ENCODE measurements around the gene LRRN2. TPM values are rescaled to one million over a fixed set of nuclear protein-coding genes. Genes with fewer than 3 reads are reported as not detected.

Gene LRRN2
- total and polyA plus RNA-seq, 9 of the 15 experiments (the other 6 are each of a cell fraction or from before 2014, with no cell fraction given), result 0.05 TPM; not detected in 8

DNA sequence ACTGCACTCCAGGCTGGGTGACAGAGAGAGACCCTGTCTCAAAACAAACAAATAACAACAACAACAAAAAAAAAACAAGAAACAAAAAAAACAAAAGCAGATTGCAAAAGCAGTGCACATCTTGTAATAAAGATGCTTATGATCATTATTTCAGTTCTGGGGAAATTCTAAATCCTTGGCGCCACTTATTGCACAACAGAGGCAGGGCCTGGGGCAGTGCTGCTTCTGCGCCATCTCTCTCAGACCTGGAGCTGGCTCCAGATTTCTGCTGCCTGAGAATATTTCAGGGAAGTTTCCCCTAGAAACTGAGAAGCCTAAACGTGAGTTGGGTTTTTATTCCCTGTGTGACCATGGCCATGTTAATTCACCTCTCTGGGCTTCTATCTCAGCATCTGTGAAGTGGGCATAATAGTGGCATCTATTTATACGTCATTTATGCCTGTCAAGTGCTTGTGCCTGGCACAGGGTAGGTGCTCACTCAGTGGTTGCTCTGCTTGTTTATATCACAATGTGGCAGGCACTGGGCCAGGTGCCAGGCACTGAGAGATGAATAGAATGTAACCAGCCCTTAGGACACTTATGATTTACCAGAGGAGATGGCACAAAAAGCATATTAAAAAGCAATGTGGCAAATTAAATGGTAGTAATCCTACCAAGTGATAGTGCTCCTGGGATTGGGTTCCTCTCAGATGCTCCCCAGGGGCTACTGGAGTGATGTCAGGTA is 101.5 kb downstream of the LRRN2 start:
- in situ Hi-C loops (cut with MboI), result no loop called here
- TF ChIP-seq CEBPG (CRISPR knock-in tag; IDR thresholded peaks at IDR 0.05), result 0 out of 2 replicates have a peak, but pooled peaks have one; percentile 43
- TF ChIP-seq CEBPG (tag; conservative IDR thresholded peaks at IDR 0.05 in 1 of 2, IDR thresholded peaks at IDR 0.05 in 1 of 2), result peak; percentile 23 to 76; a peak in 2 of 4 replicates
- no peak for TF ChIP-seq NCOA1 (IDR thresholded peaks at IDR 0.05; ENCODE audit: low read depth)
- TF ChIP-seq CEBPB (tag; IDR thresholded peaks at IDR 0.05), result peak; percentile 71
- TF ChIP-seq, protein P1, sequence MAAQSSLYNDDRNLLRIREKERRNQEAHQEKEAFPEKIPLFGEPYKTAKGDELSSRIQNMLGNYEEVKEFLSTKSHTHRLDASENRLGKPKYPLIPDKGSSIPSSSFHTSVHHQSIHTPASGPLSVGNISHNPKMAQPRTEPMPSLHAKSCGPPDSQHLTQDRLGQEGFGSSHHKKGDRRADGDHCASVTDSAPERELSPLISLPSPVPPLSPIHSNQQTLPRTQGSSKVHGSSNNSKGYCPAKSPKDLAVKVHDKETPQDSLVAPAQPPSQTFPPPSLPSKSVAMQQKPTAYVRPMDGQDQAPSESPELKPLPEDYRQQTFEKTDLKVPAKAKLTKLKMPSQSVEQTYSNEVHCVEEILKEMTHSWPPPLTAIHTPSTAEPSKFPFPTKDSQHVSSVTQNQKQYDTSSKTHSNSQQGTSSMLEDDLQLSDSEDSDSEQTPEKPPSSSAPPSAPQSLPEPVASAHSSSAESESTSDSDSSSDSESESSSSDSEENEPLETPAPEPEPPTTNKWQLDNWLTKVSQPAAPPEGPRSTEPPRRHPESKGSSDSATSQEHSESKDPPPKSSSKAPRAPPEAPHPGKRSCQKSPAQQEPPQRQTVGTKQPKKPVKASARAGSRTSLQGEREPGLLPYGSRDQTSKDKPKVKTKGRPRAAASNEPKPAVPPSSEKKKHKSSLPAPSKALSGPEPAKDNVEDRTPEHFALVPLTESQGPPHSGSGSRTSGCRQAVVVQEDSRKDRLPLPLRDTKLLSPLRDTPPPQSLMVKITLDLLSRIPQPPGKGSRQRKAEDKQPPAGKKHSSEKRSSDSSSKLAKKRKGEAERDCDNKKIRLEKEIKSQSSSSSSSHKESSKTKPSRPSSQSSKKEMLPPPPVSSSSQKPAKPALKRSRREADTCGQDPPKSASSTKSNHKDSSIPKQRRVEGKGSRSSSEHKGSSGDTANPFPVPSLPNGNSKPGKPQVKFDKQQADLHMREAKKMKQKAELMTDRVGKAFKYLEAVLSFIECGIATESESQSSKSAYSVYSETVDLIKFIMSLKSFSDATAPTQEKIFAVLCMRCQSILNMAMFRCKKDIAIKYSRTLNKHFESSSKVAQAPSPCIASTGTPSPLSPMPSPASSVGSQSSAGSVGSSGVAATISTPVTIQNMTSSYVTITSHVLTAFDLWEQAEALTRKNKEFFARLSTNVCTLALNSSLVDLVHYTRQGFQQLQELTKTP (IDR thresholded peaks at IDR 0.05; ENCODE audit: low read depth in 1 of 2, partially characterized antibody in 2 of 2), result no peak
- 0 out of 2 replicates have a peak, but pooled peaks have one; percentile 17 for TF ChIP-seq NFIC (IDR thresholded peaks at IDR 0.05)
- peak; percentile 64 for TF ChIP-seq RBM25 (IDR thresholded peaks at IDR 0.05; ENCODE audit: low read depth, low read length, severe bottlenecking)
- TF ChIP-seq, protein P2, sequence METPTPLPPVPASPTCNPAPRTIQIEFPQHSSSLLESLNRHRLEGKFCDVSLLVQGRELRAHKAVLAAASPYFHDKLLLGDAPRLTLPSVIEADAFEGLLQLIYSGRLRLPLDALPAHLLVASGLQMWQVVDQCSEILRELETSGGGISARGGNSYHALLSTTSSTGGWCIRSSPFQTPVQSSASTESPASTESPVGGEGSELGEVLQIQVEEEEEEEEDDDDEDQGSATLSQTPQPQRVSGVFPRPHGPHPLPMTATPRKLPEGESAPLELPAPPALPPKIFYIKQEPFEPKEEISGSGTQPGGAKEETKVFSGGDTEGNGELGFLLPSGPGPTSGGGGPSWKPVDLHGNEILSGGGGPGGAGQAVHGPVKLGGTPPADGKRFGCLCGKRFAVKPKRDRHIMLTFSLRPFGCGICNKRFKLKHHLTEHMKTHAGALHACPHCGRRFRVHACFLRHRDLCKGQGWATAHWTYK (CRISPR knock-in tag; IDR thresholded peaks at IDR 0.05), result no peak
- TF ChIP-seq EHMT2 (IDR thresholded peaks at IDR 0.05), result no peak
- TF ChIP-seq ZNF24 (IDR thresholded peaks at IDR 0.05), result no peak
- no peak for TF ChIP-seq ZNF212 (CRISPR knock-in tag; IDR thresholded peaks at IDR 0.05)
- TF ChIP-seq ZNF175 (CRISPR knock-in tag; IDR thresholded peaks at IDR 0.05; ENCODE audit: low read depth), result no peak
- DNase-seq (ENCODE audit: extremely low read depth in 1 of 4, low spot score in 3 of 4) (no peak), ATAC-seq (no peak), FAIRE-seq (no peak)
- Histone ChIP-seq H3K4me2 (ENCODE audit: insufficient read depth, low read length) (no peak overlapping the region), H3K27me3 (ENCODE audit: control insufficient read depth in 2 of 2, insufficient read depth in 2 of 2, low read length in 2 of 2) (peaks cover 18 to 34% of the 10 kb centered on the region in 2 experiments), H3K36me3 (ENCODE audit: control insufficient read depth, insufficient read depth, low read length) (no peaks in the 10 kb centered on the region), H2AFZ (ENCODE audit: low read depth, low read length) (no peak overlapping the region), H3K27ac (ENCODE audit: extremely low read depth, low read depth, low read length) (no peak overlapping the region), H3K79me2 (ENCODE audit: control insufficient read depth, insufficient read depth, low read length) (no peaks in the 10 kb centered on the region), H3K9me3 (replicated peaks; ENCODE audit: control insufficient read depth, insufficient read depth, low read depth, low read length) (no peaks in the 10 kb centered on the region), H3K4me1 (replicated peaks in 1 of 2; ENCODE audit: control insufficient read depth in 2 of 2, insufficient read depth in 2 of 2, low read length in 2 of 2) (peaks cover 3 to 6% of the 10 kb centered on the region in 2 experiments; a peak in 1 of 5 replicates), H4K20me1 (replicated peaks; ENCODE audit: control insufficient read depth, insufficient read depth, low read length) (0 out of 2 replicates have a peak, but pooled peaks cover 4% of the 10 kb centered on the region), H3K4me3 (no peak overlapping the region), H3K9ac (ENCODE audit: insufficient read depth in 1 of 2, low read depth in 2 of 2, low read length in 2 of 2) (no peak overlapping the region), H3K9me1 (ENCODE audit: control insufficient read depth, insufficient read depth, low read length) (no peaks in the 10 kb centered on the region)
- ChIA-PET POLR2A (interaction anchor here (1.3 to 2.2 kb wide), 2 partner anchors 13 to 15 kb away, joined by 3 to 5 read pairs; no protein-coding TSS in a partner anchor), CTCF (ENCODE audit: low intra/inter-chr PET ratio) (no interaction called here)
- intact Hi-C loops (cut with micrococcal nuclease), result no loop called here
- WGBS (ENCODE audit: insufficient coverage, low coverage, missing lambda C conversion rate), result 35% methylated on average over 4 of the region's 4 CpGs
- no TSS peak for BruUV-seq (replicated peaks)

Measured in K562 (cell line).